ENCODE results near the gene TBC1D12. TPM values are rescaled to one million over a fixed set of nuclear protein-coding genes. Genes with fewer than 3 reads are reported as not detected.
A peak's percentile ranks its signal among the peaks of the same experiment; 100 is the strongest.

Gene TBC1D12
- total and polyA plus RNA-seq, 8 donors = 4.1 to 163 (median 12.9) TPM

- intact Hi-C loops (cut with DNase I; ENCODE audit: low total_unique reads) = no loop called here
- Histone ChIP-seq H3K4me3 (no peak overlapping the region), H3K4me1 (peaks cover 0 to 32% (median 11%) of the 10 kb centered on the region in 4 donors), H3K27me3 (no peaks in the 10 kb centered on the region), H3K27ac (no peak overlapping the region), H3K9me3 (peaks cover 0 to 15% (median 0%) of the 10 kb centered on the region in 4 donors), H3K36me3 (no peaks in the 10 kb centered on the region)
- no peak for DNase-seq
- 70 to 83% (median 82%) methylated on average over 1 of the region's 1 CpG for WGBS, 5 donors
- TF ChIP-seq POLR2A (IDR thresholded peaks at IDR 0.05) (no peak), POLR2AphosphoS5 (IDR thresholded peaks at IDR 0.05) (no peak)
Measured at GRCh38 chr10:94427166-94427565, 24.8 kb downstream of the TBC1D12 start.

- Histone ChIP-seq H3K9me3 (peaks cover 0 to 15% (median 0%) of the 10 kb centered on the region in 4 donors), H3K4me3 (no peak overlapping the region), H3K27ac (no peak overlapping the region), H3K4me1 (peaks cover 0 to 27% (median 8%) of the 10 kb centered on the region in 4 donors), H3K36me3 (no peaks in the 10 kb centered on the region), H3K27me3 (no peaks in the 10 kb centered on the region)
- 80 to 92% (median 88%) methylated on average over 8 of the region's 8 CpGs for WGBS, 5 donors
- TF ChIP-seq, protein P1, sequence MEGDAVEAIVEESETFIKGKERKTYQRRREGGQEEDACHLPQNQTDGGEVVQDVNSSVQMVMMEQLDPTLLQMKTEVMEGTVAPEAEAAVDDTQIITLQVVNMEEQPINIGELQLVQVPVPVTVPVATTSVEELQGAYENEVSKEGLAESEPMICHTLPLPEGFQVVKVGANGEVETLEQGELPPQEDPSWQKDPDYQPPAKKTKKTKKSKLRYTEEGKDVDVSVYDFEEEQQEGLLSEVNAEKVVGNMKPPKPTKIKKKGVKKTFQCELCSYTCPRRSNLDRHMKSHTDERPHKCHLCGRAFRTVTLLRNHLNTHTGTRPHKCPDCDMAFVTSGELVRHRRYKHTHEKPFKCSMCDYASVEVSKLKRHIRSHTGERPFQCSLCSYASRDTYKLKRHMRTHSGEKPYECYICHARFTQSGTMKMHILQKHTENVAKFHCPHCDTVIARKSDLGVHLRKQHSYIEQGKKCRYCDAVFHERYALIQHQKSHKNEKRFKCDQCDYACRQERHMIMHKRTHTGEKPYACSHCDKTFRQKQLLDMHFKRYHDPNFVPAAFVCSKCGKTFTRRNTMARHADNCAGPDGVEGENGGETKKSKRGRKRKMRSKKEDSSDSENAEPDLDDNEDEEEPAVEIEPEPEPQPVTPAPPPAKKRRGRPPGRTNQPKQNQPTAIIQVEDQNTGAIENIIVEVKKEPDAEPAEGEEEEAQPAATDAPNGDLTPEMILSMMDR (IDR thresholded peaks at IDR 0.05) = no peak
- DNase-seq = peak in 1 of 2 donors; percentile 63
- intact Hi-C loops (cut with DNase I; ENCODE audit: low total_unique reads) = no loop called here
Measured at GRCh38 chr10:94428766-94429707, 26.7 kb downstream of the TBC1D12 start.

GRCh38 chr10:94430701-94431100 lies 28.4 kb downstream of the TBC1D12 start:
- TF ChIP-seq, protein P1 (IDR thresholded peaks at IDR 0.05) = no peak
- TF ChIP-seq POLR2AphosphoS5 (IDR thresholded peaks at IDR 0.05) = no peak
- no peak for TF ChIP-seq POLR2A (IDR thresholded peaks at IDR 0.05)
- TF ChIP-seq EP300 (IDR thresholded peaks at IDR 0.05) = no peak
- 62 to 90% (median 82%) methylated on average over 1 of the region's 1 CpG for WGBS, 5 donors
- H3K4me3 ChIP-seq = no peak overlapping the region
- no peaks in the 10 kb centered on the region for H3K36me3 ChIP-seq
- H3K9me3 ChIP-seq = peaks cover 0 to 10% (median 0%) of the 10 kb centered on the region in 4 donors
- no peak for DNase-seq
- H3K27me3 ChIP-seq = no peaks in the 10 kb centered on the region
- H3K4me1 ChIP-seq = peaks cover 0 to 27% (median 8%) of the 10 kb centered on the region in 4 donors
- intact Hi-C loops (cut with DNase I; ENCODE audit: low total_unique reads) = no loop called here
- H3K27ac ChIP-seq = peak overlapping the region in 1 of 5 donors; percentile 48

DNA sequence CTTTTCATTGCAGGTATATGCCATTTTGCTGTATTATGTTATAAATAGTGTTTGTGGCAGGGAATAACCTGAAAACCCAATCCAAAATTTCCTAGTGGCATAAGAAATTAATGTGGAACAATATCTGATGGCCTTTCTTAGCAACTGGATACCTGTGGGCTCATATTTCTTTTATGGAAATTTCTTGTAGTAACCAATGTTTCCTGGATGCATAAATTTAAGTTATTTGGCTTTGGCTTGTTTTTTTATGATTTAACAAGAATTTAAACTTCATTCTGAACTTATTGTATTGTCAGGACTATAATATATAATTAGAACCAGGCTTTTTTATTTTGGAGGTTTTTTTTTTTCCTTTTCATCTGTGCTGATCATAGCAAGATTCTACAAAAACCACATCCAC lies 30.1 kb downstream of the TBC1D12 start:
- H3K4me1 ChIP-seq = peaks cover 0 to 27% (median 8%) of the 10 kb centered on the region in 4 donors
- TF ChIP-seq EP300 (IDR thresholded peaks at IDR 0.05) = no peak
- TF ChIP-seq POLR2A (IDR thresholded peaks at IDR 0.05) = no peak
- no peak for TF ChIP-seq POLR2AphosphoS5 (IDR thresholded peaks at IDR 0.05)
- TF ChIP-seq, protein P1 (IDR thresholded peaks at IDR 0.05) = no peak
- H3K4me3 ChIP-seq = no peak overlapping the region
- DNase-seq = no peak
- peaks cover 0 to 13% (median 5%) of the 10 kb centered on the region in 4 donors for H3K9me3 ChIP-seq
- H3K36me3 ChIP-seq = no peaks in the 10 kb centered on the region
- H3K27me3 ChIP-seq = no peaks in the 10 kb centered on the region
- intact Hi-C loops (cut with DNase I; ENCODE audit: low total_unique reads) = no loop called here
- no peak overlapping the region for H3K27ac ChIP-seq

Measured in stomach (tissue), 9 donors.